ENCODE results near the gene SNRNP35.

SNRNP35 gene

DNA sequence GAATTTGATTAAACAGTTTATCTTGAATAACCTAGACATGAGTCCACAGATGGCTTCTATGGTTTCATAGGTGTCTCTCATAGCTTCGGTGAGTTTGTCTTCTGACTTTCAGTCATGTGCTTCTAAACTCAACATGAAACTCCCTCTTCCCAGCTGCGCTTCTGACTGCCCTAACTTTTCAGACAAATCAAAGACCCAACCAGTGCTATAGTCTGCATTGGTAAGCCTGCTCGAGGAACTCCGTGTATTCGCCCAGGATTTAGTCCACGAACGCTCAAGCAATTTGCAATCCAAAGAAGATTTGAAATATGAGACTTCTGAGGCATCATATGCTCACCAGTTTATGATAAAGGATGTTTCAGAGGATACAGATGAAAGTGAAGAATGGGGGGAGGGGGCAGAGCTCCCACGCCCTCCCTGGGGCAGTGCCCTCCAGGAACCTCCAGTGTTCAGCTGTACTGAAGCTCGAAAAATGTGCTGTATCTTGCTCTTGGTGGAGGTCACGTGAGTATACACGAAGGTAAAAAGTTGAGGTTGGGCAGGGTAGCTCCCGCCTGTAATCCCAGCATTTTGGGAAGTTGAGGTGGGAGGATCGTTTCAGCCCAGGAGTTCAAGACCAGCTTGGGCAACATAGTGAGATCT lies 16.3 kb upstream of the SNRNP35 start:
- H3K27me3 Mint-ChIP-seq (ENCODE audit: low read depth): peaks cover 5% of the 10 kb centered on the region
- no peak overlapping the region for H3K27ac Mint-ChIP-seq
- no peak overlapping the region for H3K4me3 Mint-ChIP-seq
- TF ChIP-seq, protein P1, sequence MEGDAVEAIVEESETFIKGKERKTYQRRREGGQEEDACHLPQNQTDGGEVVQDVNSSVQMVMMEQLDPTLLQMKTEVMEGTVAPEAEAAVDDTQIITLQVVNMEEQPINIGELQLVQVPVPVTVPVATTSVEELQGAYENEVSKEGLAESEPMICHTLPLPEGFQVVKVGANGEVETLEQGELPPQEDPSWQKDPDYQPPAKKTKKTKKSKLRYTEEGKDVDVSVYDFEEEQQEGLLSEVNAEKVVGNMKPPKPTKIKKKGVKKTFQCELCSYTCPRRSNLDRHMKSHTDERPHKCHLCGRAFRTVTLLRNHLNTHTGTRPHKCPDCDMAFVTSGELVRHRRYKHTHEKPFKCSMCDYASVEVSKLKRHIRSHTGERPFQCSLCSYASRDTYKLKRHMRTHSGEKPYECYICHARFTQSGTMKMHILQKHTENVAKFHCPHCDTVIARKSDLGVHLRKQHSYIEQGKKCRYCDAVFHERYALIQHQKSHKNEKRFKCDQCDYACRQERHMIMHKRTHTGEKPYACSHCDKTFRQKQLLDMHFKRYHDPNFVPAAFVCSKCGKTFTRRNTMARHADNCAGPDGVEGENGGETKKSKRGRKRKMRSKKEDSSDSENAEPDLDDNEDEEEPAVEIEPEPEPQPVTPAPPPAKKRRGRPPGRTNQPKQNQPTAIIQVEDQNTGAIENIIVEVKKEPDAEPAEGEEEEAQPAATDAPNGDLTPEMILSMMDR (IDR thresholded peaks at IDR 0.05; ENCODE audit: unreplicated experiment in 3 of 3): no peak
- peaks cover 8% of the 10 kb centered on the region for H3K4me1 Mint-ChIP-seq
- H3K9me3 Mint-ChIP-seq: no peaks in the 10 kb centered on the region
- no peaks in the 10 kb centered on the region for H3K36me3 Mint-ChIP-seq (ENCODE audit: low read depth)

DNA sequence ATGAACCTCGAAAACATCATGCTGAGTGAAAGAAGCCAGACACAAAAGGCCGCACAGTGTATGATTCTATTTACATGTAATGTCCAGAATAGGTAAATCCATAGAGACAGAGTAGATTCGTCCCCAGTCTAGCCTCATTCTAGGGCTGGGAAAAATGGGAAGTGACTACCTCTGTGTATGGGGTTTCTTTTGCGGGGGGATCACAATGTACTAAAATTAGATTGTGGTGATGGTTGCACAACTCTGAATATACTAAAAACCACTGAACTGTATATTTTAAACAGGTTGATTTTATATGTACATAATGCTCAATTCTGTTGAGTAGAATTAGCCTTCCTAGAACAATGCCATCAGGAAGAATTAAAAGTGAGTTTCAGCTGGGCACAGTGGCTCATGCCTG lies 15.2 kb upstream of the SNRNP35 start:
- no peaks in the 10 kb centered on the region for H3K36me3 Mint-ChIP-seq (ENCODE audit: low read depth)
- no peak overlapping the region for H3K4me3 Mint-ChIP-seq
- no peaks in the 10 kb centered on the region for H3K9me3 Mint-ChIP-seq
- TF ChIP-seq, protein P1 (IDR thresholded peaks at IDR 0.05; ENCODE audit: unreplicated experiment in 3 of 3): no peak
- H3K4me1 Mint-ChIP-seq: peaks cover 8% of the 10 kb centered on the region
- no peaks in the 10 kb centered on the region for H3K27me3 Mint-ChIP-seq (ENCODE audit: low read depth)
- H3K27ac Mint-ChIP-seq: no peak overlapping the region

DNA sequence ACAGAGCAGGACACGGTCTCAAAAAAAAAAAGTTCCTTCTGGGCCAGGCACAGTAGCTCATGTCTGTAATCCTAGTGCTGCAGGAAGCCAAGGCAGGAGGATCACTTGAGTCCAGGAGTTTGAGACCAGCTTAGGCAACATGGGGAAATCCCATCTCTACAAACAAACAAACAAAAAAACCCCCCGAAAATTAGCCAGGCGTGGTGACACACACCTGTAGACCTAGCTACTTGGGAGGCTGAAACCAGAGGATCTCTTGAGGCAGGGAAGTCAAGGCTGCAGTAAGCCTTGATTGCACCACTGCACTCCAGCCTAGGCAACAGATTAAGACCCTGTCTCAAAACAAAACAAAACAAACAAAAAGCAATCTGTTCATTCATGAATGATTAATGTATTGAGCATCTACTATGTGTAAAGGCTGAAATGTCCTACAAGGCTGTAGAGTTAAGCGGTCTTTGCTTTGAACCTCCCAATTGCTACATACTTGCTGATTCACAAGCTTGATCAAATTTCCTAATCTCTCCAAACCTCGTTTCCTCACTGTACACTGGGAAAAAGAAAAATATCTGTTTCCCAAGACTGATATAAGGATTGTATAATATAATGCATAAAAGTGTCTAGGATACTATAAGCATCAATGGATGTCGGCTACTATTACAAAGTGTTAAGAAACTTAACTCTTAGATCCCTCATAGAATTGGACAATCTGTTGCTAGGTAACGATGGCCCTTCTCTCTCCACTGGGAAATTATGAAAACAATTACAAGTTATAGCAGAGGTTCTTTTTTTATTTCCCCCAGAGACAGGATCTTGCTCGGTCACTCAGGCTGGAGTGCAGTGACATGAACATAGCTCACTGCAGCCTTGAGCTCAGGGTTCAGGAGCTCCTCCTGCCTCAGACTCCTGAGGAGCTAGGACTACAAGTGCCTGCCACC lies 13.6 kb upstream of the SNRNP35 start:
- H3K4me3 Mint-ChIP-seq: no peak overlapping the region
- no peaks in the 10 kb centered on the region for H3K9me3 Mint-ChIP-seq
- TF ChIP-seq, protein P1 (IDR thresholded peaks at IDR 0.05; ENCODE audit: unreplicated experiment in 3 of 3): no peak
- no peaks in the 10 kb centered on the region for H3K27me3 Mint-ChIP-seq (ENCODE audit: low read depth)
- peak overlapping the region in 1 of 3 experiments; percentile 54 for H3K27ac Mint-ChIP-seq
- peaks cover 8% of the 10 kb centered on the region for H3K4me1 Mint-ChIP-seq
- no peaks in the 10 kb centered on the region for H3K36me3 Mint-ChIP-seq (ENCODE audit: low read depth)

DNA sequence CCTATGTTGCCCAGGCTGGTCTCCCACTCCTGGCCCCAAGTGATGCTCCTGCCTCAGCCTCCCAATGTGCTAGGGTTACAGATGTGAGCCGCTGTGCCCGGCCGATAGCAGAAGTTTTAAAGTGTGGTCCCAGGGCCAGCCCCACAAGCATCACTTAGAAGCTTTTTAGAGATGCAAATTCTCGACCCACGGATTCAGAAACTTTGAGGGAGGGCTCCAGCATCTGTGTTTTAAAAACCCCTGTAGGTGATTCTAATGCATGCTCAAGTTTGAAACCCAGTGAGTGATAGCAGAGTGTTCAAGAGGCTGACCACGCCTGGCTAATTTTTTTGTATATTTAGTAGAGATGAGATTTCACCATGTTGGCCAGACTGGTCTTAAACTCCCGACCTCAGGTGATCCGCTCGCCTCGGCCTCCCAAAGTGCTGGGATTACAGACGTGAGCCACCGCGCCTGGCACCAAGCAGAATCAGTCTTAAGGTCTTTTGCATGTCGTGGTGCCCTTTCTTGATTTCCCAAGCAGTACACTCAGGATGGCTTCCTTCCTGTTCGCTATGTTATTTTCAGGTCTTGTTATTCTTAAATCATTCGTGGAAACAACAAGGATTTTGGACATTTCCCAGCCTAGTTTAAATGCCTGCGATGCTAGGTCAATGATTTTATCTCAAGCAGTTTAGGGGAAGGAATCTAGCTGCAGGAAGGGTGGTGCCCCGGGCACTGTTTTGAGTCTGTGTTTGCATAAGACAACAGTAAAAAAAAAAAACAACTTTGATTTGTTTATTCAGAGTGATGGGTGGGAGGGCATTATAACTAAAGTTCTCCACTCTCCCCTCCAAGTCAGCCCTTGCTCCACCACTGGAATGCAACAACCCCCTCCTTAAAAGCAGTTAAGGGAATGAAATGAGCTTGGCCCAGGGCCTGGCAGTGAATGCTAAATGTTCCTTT lies 12.3 kb upstream of the SNRNP35 start:
- Mint-ChIP-seq H3K9me3 (no peaks in the 10 kb centered on the region), H3K36me3 (ENCODE audit: low read depth) (no peaks in the 10 kb centered on the region), H3K4me3 (no peak overlapping the region), H3K27me3 (ENCODE audit: low read depth) (no peaks in the 10 kb centered on the region), H3K27ac (peak overlapping the region; percentile 51 to 89 (median 73)), H3K4me1 (peaks cover 8% of the 10 kb centered on the region)
- TF ChIP-seq, protein P1 (IDR thresholded peaks at IDR 0.05; ENCODE audit: unreplicated experiment in 3 of 3): no peak

DNA sequence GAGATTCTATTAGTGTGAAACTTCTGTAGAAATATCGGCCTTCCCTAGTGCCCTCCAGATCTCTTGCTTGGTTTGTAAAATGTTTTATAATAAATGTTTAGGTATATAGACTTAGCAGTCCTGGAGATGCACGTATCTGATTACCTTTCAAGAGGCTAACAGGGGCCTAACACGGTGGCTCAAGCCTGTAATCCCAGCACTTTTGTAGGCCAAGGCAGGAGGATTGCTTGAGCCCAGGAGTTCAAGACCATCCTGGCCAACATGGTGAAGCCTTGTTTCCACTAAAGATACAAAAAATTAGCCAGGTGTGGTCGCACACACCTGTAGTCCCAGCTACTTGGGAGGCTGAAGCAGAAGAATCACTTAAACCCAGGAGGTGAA lies 11.6 kb upstream of the SNRNP35 start:
- Mint-ChIP-seq H3K4me3 (no peak overlapping the region), H3K9me3 (no peaks in the 10 kb centered on the region), H3K27me3 (ENCODE audit: low read depth) (no peaks in the 10 kb centered on the region), H3K36me3 (ENCODE audit: low read depth) (no peaks in the 10 kb centered on the region), H3K27ac (peak overlapping the region; percentile 51 to 89 (median 73)), H3K4me1 (peaks cover 8% of the 10 kb centered on the region)
- TF ChIP-seq, protein P1 (IDR thresholded peaks at IDR 0.05; ENCODE audit: unreplicated experiment in 3 of 3): no peak
